HCT116 (cell line): ENCODE data around the gene GPR155. TPM values are rescaled to one million over a fixed set of nuclear protein-coding genes. Genes with fewer than 3 reads are reported as not detected.

Source experiments
- ATAC-seq: fragments of 200-7000 bp; cut with Tn5 transposase; 2 replicates; pipeline ENCODE4 v1.9.1; 2020; ENCODE audit warnings: mild to moderate bottlenecking, moderate library complexity
- BruUV-seq: library from RNA; stranded (reverse); fragments of 400-500 nt; replicated peaks from 2 replicates; lab custom pipeline; 2021; lab: Mats Ljungman, UMichigan
- CTCF ChIA-PET: fragments of 300-600 bp; sonication (Branson Sonifier 250); formaldehyde crosslinking; loops from one replicate; lab custom pipeline; 2021; ENCODE audit warnings: antibody characterized with exemption; lab: Charles Lee
- POLR2A ChIA-PET: fragments of 300-600, 350-600 bp; sonication (Branson Sonifier 250); formaldehyde crosslinking; loops from one replicate; lab custom pipeline; 2021; ENCODE audit warnings: antibody characterized with exemption; lab: Charles Lee
- RAD21 ChIA-PET, 2 experiments: fragments of 300-600 bp; sonication (Branson Sonifier 250); formaldehyde crosslinking; loops; one replicate each; lab custom pipeline; 2023; ENCODE audit warnings: low total read pairs in 2 of 2; ENCODE audit not compliant: uncharacterized antibody in 2 of 2, unreplicated experiment in 2 of 2, low non-redundant PET in 1 of 2; lab: Charles Lee
- DNase-seq: peaks from one replicate; pipeline ENCODE4 v3.0.0-alpha.2; 2010; ENCODE audit warnings: low read depth, low spot score
- H2AFZ ChIP-seq: fragments of 200-600 bp; shearing (Covaris generic), sonication (generic); 2 replicates; pipeline ENCODE4 v1.6.1; 2017; ENCODE audit warnings: low read depth, mixed run types, mixed read lengths, antibody characterized with exemption, low read length; ENCODE audit not compliant: poor library complexity, severe bottlenecking
- H3K27ac ChIP-seq: 2 replicates; pipeline ENCODE4 v1.5.1; 2012; ENCODE audit warnings: low read depth, low read length
- H3K27me3 ChIP-seq: fragments of 200-600 bp; sonication (generic); 2 replicates; pipeline ENCODE4 v1.6.1; 2016; ENCODE audit warnings: mixed run types, low read length, mixed read lengths; ENCODE audit not compliant: insufficient read depth
- H3K36me3 ChIP-seq, 2 experiments: fragments of 200-500 bp in 1 of 2; fragments of 200-600 bp in 1 of 2; sonication (Bioruptor generic) in 1 of 2; sonication (generic) in 1 of 2; 2 replicates each; pipeline versions ENCODE4 v1.5.1 to v1.6.1; 2014 to 2016; ENCODE audit warnings: low read length in 2 of 2, inconsistent platforms in 1 of 2, mixed read lengths in 1 of 2, mixed run types in 1 of 2; ENCODE audit not compliant: insufficient read depth in 2 of 2, control insufficient read depth in 1 of 2
- H3K4me1 ChIP-seq, 2 experiments: fragments of 200-600 bp in 1 of 2; sonication (generic) in 1 of 2; 2 replicates each; pipeline versions ENCODE4 v1.5.1 to v1.6.1; 2012 to 2017; ENCODE audit warnings: low read length in 2 of 2, inconsistent platforms in 1 of 2, mild to moderate bottlenecking in 1 of 2, mixed read lengths in 1 of 2, mixed run types in 1 of 2, moderate library complexity in 1 of 2; ENCODE audit not compliant: insufficient read depth in 2 of 2, control insufficient read depth in 1 of 2
- H3K4me2 ChIP-seq: fragments of 200-600 bp; sonication (generic); 2 replicates; pipeline ENCODE4 v1.6.1; 2017; ENCODE audit warnings: mixed run types, low read length, mixed read lengths
- H3K4me3 ChIP-seq, 2 experiments: fragments of 200-600 bp in 1 of 2; sonication (generic) in 1 of 2; replicated peaks in 1 of 2; 2 replicates each; pipeline ENCODE4 v1.5.1; 2011 to 2016; ENCODE audit warnings: low read length in 2 of 2, control low read depth in 1 of 2, low read depth in 1 of 2, mild to moderate bottlenecking in 1 of 2, mixed read lengths in 1 of 2, mixed run types in 1 of 2
- H3K79me2 ChIP-seq: fragments of 200-600 bp; sonication (generic); 2 replicates; pipeline ENCODE4 v1.6.1; 2017; ENCODE audit warnings: mild to moderate bottlenecking, mixed run types, low read length, moderate library complexity, mixed read lengths; ENCODE audit not compliant: insufficient read depth
- H3K9ac ChIP-seq: fragments of 200-600 bp; sonication (generic); 2 replicates; pipeline ENCODE4 v1.6.1; 2016; ENCODE audit warnings: low read length, mixed read lengths
- H3K9me2 ChIP-seq: fragments of 200-600 bp; sonication (generic), shearing (Covaris generic); 2 replicates; pipeline ENCODE4 v1.6.1; 2017; ENCODE audit warnings: mixed run types, mild to moderate bottlenecking, moderate library complexity; ENCODE audit not compliant: insufficient read depth
- H3K9me3 ChIP-seq, 2 experiments: fragments of 200-500 bp in 1 of 2; fragments of 200-600 bp in 1 of 2; sonication (Bioruptor generic) in 1 of 2; sonication (generic) in 1 of 2; 2 replicates each; pipeline ENCODE4 v1.6.1; 2014 to 2017; ENCODE audit warnings: low read length in 2 of 2, mixed read lengths in 2 of 2, inconsistent platforms in 1 of 2, low read depth in 1 of 2, mild to moderate bottlenecking in 1 of 2, mixed run types in 1 of 2, moderate library complexity in 1 of 2; ENCODE audit not compliant: control insufficient read depth in 1 of 2, insufficient read depth in 1 of 2
- H4K20me1 ChIP-seq: fragments of 200-600 bp; sonication (generic), shearing (Covaris generic); 2 replicates; pipeline ENCODE4 v1.6.1; 2017; ENCODE audit warnings: mixed run types, mild to moderate bottlenecking, moderate library complexity; ENCODE audit not compliant: insufficient read depth
- CBX3 ChIP-seq: IDR thresholded peaks from 2 replicates; pipeline ENCODE4 v1.6.1; 2012; ENCODE audit warnings: low read depth
- CEBPB ChIP-seq: IDR thresholded peaks from 2 replicates; pipeline ENCODE4 v1.6.1; 2012; ENCODE audit warnings: low read depth
- EGR1 ChIP-seq: IDR thresholded peaks from 2 replicates; pipeline ENCODE4 v1.6.1; 2012; ENCODE audit warnings: low read depth
- EZH2 ChIP-seq: fragments of 200-600 bp; sonication (generic); IDR thresholded peaks from 2 replicates; pipeline ENCODE4 v1.6.1; 2017; ENCODE audit warnings: antibody characterized with exemption, mixed run types
- EZH2phosphoT487 ChIP-seq: fragments of 200-600 bp; IDR thresholded peaks from 2 replicates; pipeline ENCODE4 v1.6.1; 2018; ENCODE audit warnings: antibody characterized with exemption, borderline replicate concordance
- FOSL1 ChIP-seq: IDR thresholded peaks from 2 replicates; pipeline ENCODE4 v1.6.1; 2012; ENCODE audit warnings: low read depth
- JUND ChIP-seq: IDR thresholded peaks from 2 replicates; pipeline ENCODE4 v1.6.1; 2012
- POLR2A ChIP-seq: IDR thresholded peaks from 2 replicates; pipeline ENCODE4 v1.7.0; 2011; ENCODE audit warnings: borderline replicate concordance; ENCODE audit not compliant: insufficient read depth, insufficient read length; ENCODE audit errors: extremely low read depth
- POLR2AphosphoS5 ChIP-seq: IDR thresholded peaks from 2 replicates; pipeline ENCODE4 v1.6.1; 2011; ENCODE audit warnings: mild to moderate bottlenecking, low read depth, low read length, moderate library complexity
- RAD21 ChIP-seq: IDR thresholded peaks from 2 replicates; pipeline ENCODE4 v1.6.1; 2012; ENCODE audit warnings: low read depth, mild to moderate bottlenecking
- SIN3A ChIP-seq: IDR thresholded peaks from 2 replicates; pipeline ENCODE4 v1.6.1; 2012; ENCODE audit warnings: low read depth
- SP1 ChIP-seq: IDR thresholded peaks from 2 replicates; pipeline ENCODE4 v1.6.1; 2012; ENCODE audit warnings: low read depth
- YY1 ChIP-seq: IDR thresholded peaks from 2 replicates; pipeline ENCODE4 v1.6.1; 2011; ENCODE audit warnings: low read length, low read depth, moderate library complexity, mild to moderate bottlenecking; ENCODE audit not compliant: insufficient replicate concordance; ENCODE audit errors: extremely low read depth
- ZFX ChIP-seq: fragments of 450-650 bp; IDR thresholded peaks from 2 replicates; pipeline ENCODE4 v1.6.1; 2017
- ZNF274 ChIP-seq: fragments of 200-500 bp; sonication (Bioruptor generic); IDR thresholded peaks from 2 replicates; pipeline ENCODE4 v1.6.1; 2014; ENCODE audit warnings: mild to moderate bottlenecking, low read depth, low read length, inconsistent platforms
- intact Hi-C: fragments of 100-400 bp; cut with micrococcal nuclease; formaldehyde crosslinking; loops from 2 replicates; pipeline ENCODE4 v1.10.0; 2022
- total RNA-seq: library from RNA; stranded (reverse); gene quantifications from one replicate; pipeline ENCODE4 v1.2.1, GENCODE V29; 2021; ENCODE audit not compliant: unreplicated experiment
- TF ChIP-seq, protein P1 (sequence below): IDR thresholded peaks from 2 replicates; pipeline ENCODE4 v1.6.1; 2012
- TF ChIP-seq, protein P2 (sequence below), 3 experiments: fragments of 200-600 bp in 1 of 3; sonication (generic) in 1 of 3; IDR thresholded peaks in 2 of 3; conservative IDR thresholded peaks in 1 of 3; 2 replicates each; pipeline ENCODE4 v1.5.1; 2012 to 2017; ENCODE audit warnings: low read depth in 2 of 3, low read length in 2 of 3, antibody characterized with exemption in 1 of 3, borderline replicate concordance in 1 of 3, control low read depth in 1 of 3, mild to moderate bottlenecking in 1 of 3, mixed read lengths in 1 of 3, mixed run types in 1 of 3, moderate library complexity in 1 of 3; ENCODE audit not compliant: insufficient read depth in 1 of 3
- TF ChIP-seq, protein P3 (sequence below): IDR thresholded peaks from 2 replicates; pipeline ENCODE4 v1.6.1; 2012

Gene GPR155
- total RNA-seq, 1 experiment from 2014 or later: 3.8 TPM

DNA sequence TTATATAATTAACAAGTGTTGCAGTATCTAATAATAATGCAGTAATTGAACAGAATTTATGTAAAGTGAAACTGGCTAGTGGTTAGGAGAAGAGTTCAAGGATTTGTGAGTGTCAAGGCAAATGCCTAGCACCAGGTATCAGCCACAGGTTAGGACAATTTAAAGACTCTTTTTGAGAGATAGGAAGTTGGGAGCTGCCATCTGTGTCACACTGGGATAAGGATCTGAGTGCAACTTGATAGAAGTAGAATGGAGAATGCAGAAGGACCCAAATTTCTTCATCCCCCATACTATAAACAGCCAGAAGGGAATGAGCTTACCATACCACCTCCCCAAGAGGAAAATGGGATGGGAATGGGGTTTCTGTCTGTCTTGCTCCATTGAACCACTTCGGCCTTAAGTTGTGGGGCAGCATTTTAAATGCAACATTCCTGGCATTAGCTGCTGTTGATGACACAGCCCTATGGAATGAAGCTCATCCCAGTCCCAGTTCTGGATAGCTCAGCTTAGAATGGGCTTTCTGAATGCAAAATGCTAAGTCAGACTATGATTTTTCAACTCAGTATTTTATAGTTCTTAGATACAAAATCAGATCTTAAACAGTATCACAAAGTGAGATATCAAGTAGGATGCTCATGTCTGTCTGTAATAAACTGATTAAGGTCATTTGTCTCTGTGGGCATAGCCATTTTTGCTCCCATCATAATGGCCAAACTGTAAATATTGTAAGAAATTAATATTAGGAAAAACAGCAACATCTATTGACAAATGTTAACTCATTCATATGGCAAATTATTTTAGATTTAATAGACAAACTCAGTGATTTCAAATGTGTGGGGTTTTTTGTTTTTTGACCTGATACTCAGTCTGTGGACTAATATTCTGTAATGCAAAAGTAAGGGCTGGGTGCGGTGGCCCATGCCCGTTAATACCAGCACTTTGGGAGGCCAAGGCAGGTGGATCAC, 44.0 kb downstream of the GPR155 start:
- H3K27ac ChIP-seq: no peak overlapping the region
- RAD21 ChIA-PET: no interaction called here
- H3K4me3 ChIP-seq: peak overlapping the region in 1 of 2 experiments; percentile 30; a peak in 1 of 4 replicates
- no peaks in the 10 kb centered on the region for H4K20me1 ChIP-seq
- BruUV-seq: no TSS peak
- no peak overlapping the region for H3K9ac ChIP-seq
- H3K4me1 ChIP-seq: peaks cover 10 to 14% of the 10 kb centered on the region in 2 experiments
- H3K4me2 ChIP-seq: peak overlapping the region; percentile 75
- DNase-seq: peak; percentile 26
- no peaks in the 10 kb centered on the region for H3K9me3 ChIP-seq
- no peaks in the 10 kb centered on the region; a peak in 1 of 4 replicates for H3K36me3 ChIP-seq
- intact Hi-C loops: no loop called here
- TF ChIP-seq SP1: peak; percentile 36; the same call in 1 of the 2 replicates
- TF ChIP-seq YY1: no peak
- TF ChIP-seq FOSL1: peak; percentile 75; the same call in 1 of the 2 replicates
- no peak for TF ChIP-seq EZH2phosphoT487
- TF ChIP-seq EGR1: no peak
- peak; percentile 27; the same call in 1 of the 2 replicates for TF ChIP-seq CEBPB
- TF ChIP-seq ZFX: no peak
- no peak; the same call in 1 of the 2 replicates for TF ChIP-seq POLR2AphosphoS5
- TF ChIP-seq JUND: peak; percentile 78
- peak; percentile 51; the same call in 1 of the 2 replicates for TF ChIP-seq CBX3
- H3K79me2 ChIP-seq: no peaks in the 10 kb centered on the region
- H3K27me3 ChIP-seq: no peaks in the 10 kb centered on the region
- ATAC-seq: peak; percentile 94
- POLR2A ChIA-PET: no interaction called here
- H3K9me2 ChIP-seq: no peaks in the 10 kb centered on the region
- CTCF ChIA-PET: interaction anchor here (0.8 kb wide), 1 partner anchor 20 kb away, joined by 3 read pairs; no protein-coding TSS in a partner anchor
- peak overlapping the region; percentile 67 for H2AFZ ChIP-seq

DNA sequence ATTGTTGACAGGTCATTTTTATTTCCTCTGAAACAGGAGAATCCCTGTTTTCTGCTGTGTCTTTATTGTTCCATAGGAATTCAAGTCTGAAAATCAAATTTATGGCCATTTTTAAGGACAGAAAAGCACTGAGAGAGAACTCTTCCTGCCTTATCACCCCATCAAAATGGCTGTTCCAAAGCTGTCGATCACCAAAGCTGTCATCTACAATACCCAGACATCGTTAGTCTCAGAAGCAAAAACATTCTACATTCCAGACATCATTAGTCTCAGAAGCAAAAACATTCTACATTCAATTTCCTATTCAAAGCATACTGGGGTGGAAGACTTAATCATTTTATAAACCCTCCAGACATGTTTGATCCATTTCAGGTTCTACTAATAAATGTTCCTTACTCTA, 46.9 kb downstream of the GPR155 start:
- Histone ChIP-seq H2AFZ (no peak overlapping the region), H3K9me3 (no peaks in the 10 kb centered on the region), H3K4me1 (peaks cover 10 to 14% of the 10 kb centered on the region in 2 experiments), H3K4me3 (no peak overlapping the region), H3K79me2 (no peaks in the 10 kb centered on the region), H3K9me2 (no peaks in the 10 kb centered on the region), H3K9ac (no peak overlapping the region), H3K4me2 (no peak overlapping the region), H3K27ac (no peak overlapping the region), H3K36me3 (no peaks in the 10 kb centered on the region), H3K27me3 (no peaks in the 10 kb centered on the region), H4K20me1 (no peaks in the 10 kb centered on the region)
- ATAC-seq (no peak), DNase-seq (no peak)
- no TSS peak for BruUV-seq
- POLR2A ChIA-PET: no interaction called here
- CTCF ChIA-PET: no interaction called here
- RAD21 ChIA-PET: no interaction called here
- intact Hi-C loops: no loop called here
- TF ChIP-seq, protein P1, sequence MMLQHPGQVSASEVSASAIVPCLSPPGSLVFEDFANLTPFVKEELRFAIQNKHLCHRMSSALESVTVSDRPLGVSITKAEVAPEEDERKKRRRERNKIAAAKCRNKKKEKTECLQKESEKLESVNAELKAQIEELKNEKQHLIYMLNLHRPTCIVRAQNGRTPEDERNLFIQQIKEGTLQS: no peak
- TF ChIP-seq, protein P2, sequence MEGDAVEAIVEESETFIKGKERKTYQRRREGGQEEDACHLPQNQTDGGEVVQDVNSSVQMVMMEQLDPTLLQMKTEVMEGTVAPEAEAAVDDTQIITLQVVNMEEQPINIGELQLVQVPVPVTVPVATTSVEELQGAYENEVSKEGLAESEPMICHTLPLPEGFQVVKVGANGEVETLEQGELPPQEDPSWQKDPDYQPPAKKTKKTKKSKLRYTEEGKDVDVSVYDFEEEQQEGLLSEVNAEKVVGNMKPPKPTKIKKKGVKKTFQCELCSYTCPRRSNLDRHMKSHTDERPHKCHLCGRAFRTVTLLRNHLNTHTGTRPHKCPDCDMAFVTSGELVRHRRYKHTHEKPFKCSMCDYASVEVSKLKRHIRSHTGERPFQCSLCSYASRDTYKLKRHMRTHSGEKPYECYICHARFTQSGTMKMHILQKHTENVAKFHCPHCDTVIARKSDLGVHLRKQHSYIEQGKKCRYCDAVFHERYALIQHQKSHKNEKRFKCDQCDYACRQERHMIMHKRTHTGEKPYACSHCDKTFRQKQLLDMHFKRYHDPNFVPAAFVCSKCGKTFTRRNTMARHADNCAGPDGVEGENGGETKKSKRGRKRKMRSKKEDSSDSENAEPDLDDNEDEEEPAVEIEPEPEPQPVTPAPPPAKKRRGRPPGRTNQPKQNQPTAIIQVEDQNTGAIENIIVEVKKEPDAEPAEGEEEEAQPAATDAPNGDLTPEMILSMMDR (IDR thresholded peaks at IDR 0.05 in 2 of 3, conservative IDR thresholded peaks at IDR 0.05 in 1 of 3; ENCODE audit: borderline replicate concordance in 1 of 3, insufficient read depth in 1 of 3, low read depth in 2 of 3, low read length in 2 of 3): no peak
- TF ChIP-seq, protein P3, sequence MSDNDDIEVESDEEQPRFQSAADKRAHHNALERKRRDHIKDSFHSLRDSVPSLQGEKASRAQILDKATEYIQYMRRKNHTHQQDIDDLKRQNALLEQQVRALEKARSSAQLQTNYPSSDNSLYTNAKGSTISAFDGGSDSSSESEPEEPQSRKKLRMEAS: no peak
- TF ChIP-seq CBX3: no peak
- TF ChIP-seq ZFX: no peak
- no peak for TF ChIP-seq POLR2AphosphoS5
- no peak for TF ChIP-seq YY1
- no peak for TF ChIP-seq EGR1
- no peak for TF ChIP-seq RAD21
- TF ChIP-seq ZNF274: no peak
- TF ChIP-seq FOSL1: no peak
- TF ChIP-seq POLR2A: no peak
- TF ChIP-seq EZH2phosphoT487: no peak
- TF ChIP-seq SIN3A: no peak
- TF ChIP-seq EZH2: no peak
- no peak for TF ChIP-seq SP1
